Endothelial cell (in vitro differentiated cells): ENCODE results near the gene C9orf50. TPM values are rescaled to one million over a fixed set of nuclear protein-coding genes. Genes with fewer than 3 reads are reported as not detected.

Experiments used
- DNase-seq: peaks from one replicate; pipeline ENCODE4 v3.0.0; 2021; ENCODE audit warnings: low spot score
- H3K27ac Mint-ChIP-seq: one replicate; pipeline ENCODE4 v1.8.0; 2021; ENCODE audit warnings: mixed read lengths, inconsistent platforms; ENCODE audit not compliant: unreplicated experiment
- H3K27me3 Mint-ChIP-seq: one replicate; pipeline ENCODE4 v1.8.0; 2021; ENCODE audit warnings: mild to moderate bottlenecking, moderate library complexity, mixed read lengths, inconsistent platforms; ENCODE audit not compliant: unreplicated experiment
- H3K36me3 Mint-ChIP-seq: one replicate; pipeline ENCODE4 v1.8.0; 2021; ENCODE audit warnings: mild to moderate bottlenecking, low read depth, mixed read lengths, inconsistent platforms; ENCODE audit not compliant: unreplicated experiment
- H3K4me1 Mint-ChIP-seq: one replicate; pipeline ENCODE4 v1.8.0; 2021; ENCODE audit warnings: mild to moderate bottlenecking, mixed read lengths, inconsistent platforms; ENCODE audit not compliant: unreplicated experiment
- H3K4me3 Mint-ChIP-seq: one replicate; pipeline ENCODE4 v1.8.0; 2021; ENCODE audit warnings: mild to moderate bottlenecking, mixed read lengths, inconsistent platforms; ENCODE audit not compliant: unreplicated experiment
- H3K9me3 Mint-ChIP-seq: one replicate; pipeline ENCODE4 v1.8.0; 2021; ENCODE audit warnings: mixed read lengths, inconsistent platforms; ENCODE audit not compliant: unreplicated experiment
- total RNA-seq: library from RNA; stranded (reverse); fragmentation: NEBNext Ultra II Directional; extraction: Animal tissue kit (Norgen Biotek cat#: 25700); gene quantifications from one replicate; pipeline ENCODE4 v1.2.1, GENCODE V29; 2021; ENCODE audit not compliant: unreplicated experiment
- TF ChIP-seq, protein P1 (sequence below): fragments of 200-600 bp; sonication (generic); IDR thresholded peaks from one replicate; pipeline ENCODE4 v1.5.0; 2021; ENCODE audit warnings: antibody characterized with exemption; ENCODE audit not compliant: unreplicated experiment

C9orf50 gene
- total RNA-seq, 1 donor from 2014 or later = not detected

DNA sequence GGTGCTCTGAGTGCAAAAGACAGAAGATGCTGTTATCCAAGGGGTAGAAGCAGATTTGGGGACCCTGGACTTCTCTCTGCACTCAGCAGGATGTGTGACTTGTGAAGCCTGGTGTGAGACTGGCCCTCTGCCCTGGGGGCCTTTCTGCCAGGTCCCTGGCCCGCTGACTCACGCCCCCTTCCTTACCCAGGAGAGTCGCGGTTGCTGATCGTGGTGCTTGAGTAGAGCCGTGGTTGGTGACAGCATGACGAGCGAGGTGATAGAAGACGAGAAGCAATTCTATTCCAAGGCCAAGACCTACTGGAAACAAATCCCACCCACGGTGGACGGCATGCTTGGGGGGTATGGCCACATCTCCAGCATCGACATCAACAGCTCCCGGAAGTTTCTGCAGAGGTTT is 11.6 kb upstream of the C9orf50 start:
- DNase-seq = no peak
- no peak overlapping the region for H3K27ac Mint-ChIP-seq

DNA sequence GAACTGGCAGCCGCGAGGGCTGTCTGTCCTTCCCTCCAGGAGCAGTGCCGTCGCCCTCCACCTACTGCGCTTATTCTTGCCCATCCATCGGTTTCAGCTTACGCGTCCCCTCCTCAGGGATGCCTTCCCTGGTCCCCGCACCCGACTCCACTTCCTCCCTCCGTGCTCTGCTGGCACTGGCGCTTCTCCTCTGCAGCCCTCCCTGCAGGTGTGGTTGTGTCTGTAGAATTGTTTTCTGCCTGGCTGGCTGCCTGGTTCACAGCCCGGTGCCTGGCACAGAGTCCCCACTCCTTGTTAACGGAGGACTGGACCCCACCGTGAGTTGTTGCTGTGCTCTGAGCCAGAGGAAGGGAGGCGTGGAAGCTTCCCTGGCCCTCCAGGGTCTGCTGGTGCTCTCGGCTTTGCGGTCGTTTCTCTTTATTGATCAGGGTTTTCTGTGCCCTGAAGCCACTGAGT is 10.8 kb upstream of the C9orf50 start:
- peaks cover 16% of the 10 kb centered on the region for H3K4me1 Mint-ChIP-seq
- peaks cover 4% of the 10 kb centered on the region for H3K27me3 Mint-ChIP-seq
- TF ChIP-seq, protein P1, sequence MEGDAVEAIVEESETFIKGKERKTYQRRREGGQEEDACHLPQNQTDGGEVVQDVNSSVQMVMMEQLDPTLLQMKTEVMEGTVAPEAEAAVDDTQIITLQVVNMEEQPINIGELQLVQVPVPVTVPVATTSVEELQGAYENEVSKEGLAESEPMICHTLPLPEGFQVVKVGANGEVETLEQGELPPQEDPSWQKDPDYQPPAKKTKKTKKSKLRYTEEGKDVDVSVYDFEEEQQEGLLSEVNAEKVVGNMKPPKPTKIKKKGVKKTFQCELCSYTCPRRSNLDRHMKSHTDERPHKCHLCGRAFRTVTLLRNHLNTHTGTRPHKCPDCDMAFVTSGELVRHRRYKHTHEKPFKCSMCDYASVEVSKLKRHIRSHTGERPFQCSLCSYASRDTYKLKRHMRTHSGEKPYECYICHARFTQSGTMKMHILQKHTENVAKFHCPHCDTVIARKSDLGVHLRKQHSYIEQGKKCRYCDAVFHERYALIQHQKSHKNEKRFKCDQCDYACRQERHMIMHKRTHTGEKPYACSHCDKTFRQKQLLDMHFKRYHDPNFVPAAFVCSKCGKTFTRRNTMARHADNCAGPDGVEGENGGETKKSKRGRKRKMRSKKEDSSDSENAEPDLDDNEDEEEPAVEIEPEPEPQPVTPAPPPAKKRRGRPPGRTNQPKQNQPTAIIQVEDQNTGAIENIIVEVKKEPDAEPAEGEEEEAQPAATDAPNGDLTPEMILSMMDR = no peak
- no peak overlapping the region for H3K27ac Mint-ChIP-seq
- peaks cover 10% of the 10 kb centered on the region for H3K36me3 Mint-ChIP-seq
- DNase-seq = no peak
- no peaks in the 10 kb centered on the region for H3K9me3 Mint-ChIP-seq
- peak overlapping the region; percentile 59 for H3K4me3 Mint-ChIP-seq

More for the DNA sequence above, 11.6 kb upstream of the C9orf50 start:
- peaks cover 10% of the 10 kb centered on the region for H3K36me3 Mint-ChIP-seq
- peaks cover 4% of the 10 kb centered on the region for H3K27me3 Mint-ChIP-seq
- TF ChIP-seq, protein P1 = no peak
- H3K9me3 Mint-ChIP-seq = no peaks in the 10 kb centered on the region
- peak overlapping the region; percentile 59 for H3K4me3 Mint-ChIP-seq
- peaks cover 8% of the 10 kb centered on the region for H3K4me1 Mint-ChIP-seq

DNA sequence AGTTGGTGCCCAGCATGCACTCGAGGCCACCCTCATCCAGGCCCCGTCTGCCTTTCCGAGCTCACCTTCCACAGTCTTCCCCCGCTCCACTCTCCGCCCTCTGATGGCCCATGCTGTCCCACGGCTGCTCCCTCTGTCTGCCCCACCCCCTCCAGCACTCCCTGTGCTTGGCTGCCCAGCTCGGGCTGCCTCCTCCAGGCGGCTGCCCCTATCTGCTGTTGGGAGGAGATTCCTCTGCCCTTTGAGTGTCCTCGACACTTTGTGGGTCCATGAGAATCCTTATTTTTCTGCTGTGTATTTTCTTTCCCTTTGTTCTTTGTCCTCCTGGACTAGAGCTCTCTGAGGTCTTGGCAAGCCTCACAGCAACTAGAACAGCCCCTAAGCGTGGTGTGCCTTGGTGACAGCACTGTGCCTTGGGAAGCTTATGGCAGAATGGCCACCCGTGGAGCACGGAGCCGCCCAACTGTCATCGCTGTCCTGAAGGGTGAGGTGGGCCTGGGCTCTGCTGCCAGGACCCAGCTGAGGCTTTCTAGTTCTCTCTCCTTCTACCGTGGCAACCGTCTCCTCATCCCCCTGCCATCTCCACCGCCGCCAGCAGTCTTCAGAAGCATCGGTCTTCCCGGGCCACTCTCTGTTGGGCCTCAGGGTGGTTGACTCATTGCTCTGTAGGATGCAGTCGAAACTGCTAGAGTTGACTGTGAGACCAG is 10.2 kb upstream of the C9orf50 start:
- H3K4me3 Mint-ChIP-seq = no peak overlapping the region
- peaks cover 18% of the 10 kb centered on the region for H3K4me1 Mint-ChIP-seq
- no peaks in the 10 kb centered on the region for H3K9me3 Mint-ChIP-seq
- TF ChIP-seq, protein P1 = no peak
- no peak for DNase-seq
- peaks cover 10% of the 10 kb centered on the region for H3K36me3 Mint-ChIP-seq
- H3K27ac Mint-ChIP-seq = no peak overlapping the region
- H3K27me3 Mint-ChIP-seq = peaks cover 4% of the 10 kb centered on the region

DNA sequence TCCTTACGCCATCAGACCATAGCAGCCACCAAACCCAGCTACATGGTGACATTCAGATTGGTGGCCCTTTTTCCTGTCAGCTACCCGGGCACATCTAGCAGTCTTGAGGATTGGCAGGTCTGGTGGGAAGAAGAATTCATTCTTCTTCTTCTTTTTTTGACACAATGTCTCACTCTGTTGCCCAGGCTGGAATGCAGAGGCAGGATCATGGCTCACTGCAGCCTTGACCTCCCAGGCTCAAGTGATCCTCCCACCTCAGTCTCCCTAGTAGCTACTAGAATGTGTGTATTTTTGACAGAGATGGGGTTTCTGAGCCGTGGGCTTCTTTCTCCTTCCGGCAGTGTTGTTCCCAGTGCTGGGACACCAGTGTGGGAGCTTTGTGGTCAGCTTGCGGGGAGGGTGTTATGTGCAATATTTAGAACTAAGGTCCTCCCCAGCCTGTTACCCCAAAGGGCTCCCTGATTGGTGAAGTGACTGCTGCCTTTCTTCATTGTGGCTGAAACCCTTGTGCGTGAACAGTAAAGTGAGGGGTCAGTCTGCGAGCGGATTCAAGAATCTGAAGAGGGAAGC is 8.4 kb upstream of the C9orf50 start:
- peak overlapping the region; percentile 13 for H3K27ac Mint-ChIP-seq
- no peak overlapping the region for H3K4me3 Mint-ChIP-seq
- H3K9me3 Mint-ChIP-seq = no peaks in the 10 kb centered on the region
- no peaks in the 10 kb centered on the region for H3K36me3 Mint-ChIP-seq
- no peak for DNase-seq
- TF ChIP-seq, protein P1 = no peak
- peaks cover 18% of the 10 kb centered on the region for H3K4me1 Mint-ChIP-seq
- peaks cover 5% of the 10 kb centered on the region for H3K27me3 Mint-ChIP-seq

DNA sequence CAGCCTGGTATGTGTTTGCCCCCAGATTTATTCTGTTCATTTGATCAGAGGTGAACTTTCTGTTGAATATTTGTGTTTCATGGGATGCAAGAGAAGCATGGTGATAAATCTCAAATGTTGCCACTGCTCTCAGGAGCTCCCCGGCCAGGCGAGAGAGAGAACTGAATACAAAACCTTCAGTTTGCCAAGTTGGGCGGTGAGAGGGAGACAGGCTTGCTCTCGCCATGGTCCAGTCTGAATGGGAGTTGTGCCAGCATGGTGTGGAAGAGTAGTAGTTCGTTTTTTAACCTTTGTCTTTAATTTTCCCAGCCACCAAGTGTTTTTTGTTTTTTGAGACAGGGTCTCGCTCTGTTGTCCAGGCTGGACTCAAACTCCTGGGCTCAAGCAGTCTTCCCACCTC is 7.8 kb upstream of the C9orf50 start:
- H3K4me1 Mint-ChIP-seq = peaks cover 18% of the 10 kb centered on the region
- no peaks in the 10 kb centered on the region for H3K9me3 Mint-ChIP-seq
- DNase-seq = no peak
- no peak overlapping the region for H3K27ac Mint-ChIP-seq
- H3K36me3 Mint-ChIP-seq = no peaks in the 10 kb centered on the region
- TF ChIP-seq, protein P1 = no peak
- H3K4me3 Mint-ChIP-seq = no peak overlapping the region
- H3K27me3 Mint-ChIP-seq = peaks cover 5% of the 10 kb centered on the region
